ENCODE data around the gene TH. TPM values are rescaled to one million over a fixed set of nuclear protein-coding genes. Genes with fewer than 3 reads are reported as not detected.

Gene TH
- total and polyA plus RNA-seq, 3 donors from 2014 or later: 1.1 to 2.0 (median 1.2) TPM

GRCh38 chr11:2202071-2202899, 30.7 kb upstream of the TH start:
- TF ChIP-seq POLR2A (IDR thresholded peaks at IDR 0.05): no peak
- no peak for TF ChIP-seq CTCF (IDR thresholded peaks at IDR 0.05)
- intact Hi-C loops (cut with DNase I; ENCODE audit: low total_unique reads): no loop called here
- WGBS, 2 donors: 79 to 88% methylated on average over 13 to 29 of the region's 29 CpGs
- H3K36me3 ChIP-seq (ENCODE audit: low read depth, missing control alignments): no peaks in the 10 kb centered on the region
- H3K27ac ChIP-seq: no peak overlapping the region
- DNase-seq: no peak
- H3K4me1 ChIP-seq: no peaks in the 10 kb centered on the region
- H3K9me3 ChIP-seq: no peaks in the 10 kb centered on the region
- no peaks in the 10 kb centered on the region for H3K27me3 ChIP-seq
- H3K4me3 ChIP-seq: no peak overlapping the region

- H3K4me3 ChIP-seq: no peak overlapping the region
- H3K9me3 ChIP-seq: no peaks in the 10 kb centered on the region
- H3K36me3 ChIP-seq (ENCODE audit: low read depth, missing control alignments): no peaks in the 10 kb centered on the region
- no peak for DNase-seq
- WGBS, 2 donors: 56 to 85% methylated on average over 2 of the region's 2 CpGs
- intact Hi-C loops (cut with DNase I; ENCODE audit: low total_unique reads): no loop called here
- no peak overlapping the region for H3K27ac ChIP-seq
- TF ChIP-seq POLR2A (IDR thresholded peaks at IDR 0.05): no peak
- H3K27me3 ChIP-seq: no peaks in the 10 kb centered on the region
- no peaks in the 10 kb centered on the region for H3K4me1 ChIP-seq
Measured at GRCh38 chr11:2201542-2201941, 29.9 kb upstream of the TH start.

- DNase-seq: no peak
- WGBS, 2 donors: 93 to 97% methylated on average over 1 of the region's 1 CpG
- Histone ChIP-seq H3K4me3 (no peak overlapping the region), H3K27me3 (no peaks in the 10 kb centered on the region), H3K36me3 (ENCODE audit: low read depth, missing control alignments) (no peaks in the 10 kb centered on the region), H3K27ac (no peak overlapping the region), H3K9me3 (no peaks in the 10 kb centered on the region), H3K4me1 (no peaks in the 10 kb centered on the region)
- TF ChIP-seq POLR2A (IDR thresholded peaks at IDR 0.05): no peak
- TF ChIP-seq CTCF (IDR thresholded peaks at IDR 0.05): no peak
- intact Hi-C loops (cut with DNase I; ENCODE audit: low total_unique reads): no loop called here
Measured at GRCh38 chr11:2200957-2201519, 29.4 kb upstream of the TH start.

GRCh38 chr11:2200536-2200935, 28.9 kb upstream of the TH start:
- WGBS, 2 donors: 85% methylated on average over 11 of the region's 11 CpGs
- no peaks in the 10 kb centered on the region for H3K9me3 ChIP-seq
- TF ChIP-seq CTCF (IDR thresholded peaks at IDR 0.05) (no peak), POLR2A (IDR thresholded peaks at IDR 0.05) (no peak)

GRCh38 chr11:2199466-2200341, 28.1 kb upstream of the TH start:
- Histone ChIP-seq H3K9me3 (no peaks in the 10 kb centered on the region), H3K4me3 (no peak overlapping the region), H3K4me1 (no peaks in the 10 kb centered on the region), H3K27ac (no peak overlapping the region), H3K36me3 (ENCODE audit: low read depth, missing control alignments) (no peaks in the 10 kb centered on the region), H3K27me3 (no peaks in the 10 kb centered on the region)
- no peak for DNase-seq
- whole genome bisulfite sequencing, 2 donors: 90 to 100% methylated on average over 7 to 22 of the region's 22 CpGs
- intact Hi-C loops (cut with DNase I; ENCODE audit: low total_unique reads): loop anchor here (5.0 kb wide), 2 partner anchors 98 to 223 kb away; no protein-coding TSS in a partner anchor
- no peak for TF ChIP-seq CTCF (IDR thresholded peaks at IDR 0.05)
- TF ChIP-seq POLR2A (IDR thresholded peaks at IDR 0.05): no peak

More at GRCh38 chr11:2200536-2200935, 28.9 kb upstream of the TH start:
- Histone ChIP-seq H3K4me1 (no peaks in the 10 kb centered on the region), H3K4me3 (no peak overlapping the region), H3K36me3 (ENCODE audit: low read depth, missing control alignments) (no peaks in the 10 kb centered on the region), H3K27ac (no peak overlapping the region), H3K27me3 (no peaks in the 10 kb centered on the region)
- DNase-seq: no peak
- intact Hi-C loops (cut with DNase I; ENCODE audit: low total_unique reads): no loop called here
